Liver (tissue), 3 donors: ENCODE data around the gene BTF3L4.

Experiments used
- CTCF ChIP-seq: fragments of 150-350 bp; IDR thresholded peaks from 2 replicates; pipeline ENCODE4 v1.5.1; 2017; ENCODE audit warnings: improper control_type of control experiment, low read depth, low read length; ENCODE audit not compliant: missing input control
- EGR1 ChIP-seq, 2 donors: IDR thresholded peaks; 2 replicates each; pipeline ENCODE4 v1.6.1; 2016 to 2018; ENCODE audit warnings: antibody characterized with exemption in 2 of 2, low read depth in 2 of 2
- RAD21 ChIP-seq, 2 donors: IDR thresholded peaks; 2 replicates each; pipeline ENCODE4 v1.6.1; 2016; ENCODE audit warnings: antibody characterized with exemption in 2 of 2, mild to moderate bottlenecking in 2 of 2
- donor health status: healthy.
- donor health status: healthy.

GRCh38 chr1:52026278-52026677 lies 29.8 kb upstream of the BTF3L4 start:
- TF ChIP-seq CTCF (no peak), EGR1 (IDR thresholded peaks at IDR 0.05; ENCODE audit: low read depth in 2 of 2) (no peak), RAD21 (IDR thresholded peaks at IDR 0.05) (no peak)
